Epithelial cell of proximal tubule (primary cell): ENCODE measurements around the gene RAD51B. TPM values are rescaled to one million over a fixed set of nuclear protein-coding genes. Genes with fewer than 3 reads are reported as not detected.

Experiments used
- DNase-seq: peaks from one replicate; pipeline ENCODE4 v3.0.0-alpha.2; 2011; ENCODE audit warnings: low read depth
- H3K4me3 ChIP-seq: 2 replicates; pipeline ENCODE4 v1.5.1; 2011; ENCODE audit warnings: low read depth, mild to moderate bottlenecking, low read length
- CTCF ChIP-seq: conservative IDR thresholded peaks from 2 replicates; pipeline ENCODE4 v1.5.1; 2012; ENCODE audit warnings: low read depth, mild to moderate bottlenecking, low read length
- total RNA-seq: library from RNA; depleted of rRNA; stranded (reverse); fragments of >200 nt; gene quantifications from 2 replicates; pipeline ENCODE4 v1.2.3, GENCODE V29; 2015

Gene RAD51B
- total RNA-seq, 1 donor from 2014 or later, result 6.3 TPM

- no peak for TF ChIP-seq CTCF
- H3K4me3 ChIP-seq, result no peak overlapping the region
- no peak for DNase-seq
Observed at GRCh38 chr14:68510201-68511128, 690.9 kb downstream of the RAD51B start.

GRCh38 chr14:68511129-68512047, 691.8 kb downstream of the RAD51B start:
- H3K4me3 ChIP-seq, result no peak overlapping the region
- no peak for DNase-seq
- TF ChIP-seq CTCF, result no peak

GRCh38 chr14:68512088-68512487, 692.5 kb downstream of the RAD51B start:
- DNase-seq, result no peak
- no peak overlapping the region for H3K4me3 ChIP-seq
- TF ChIP-seq CTCF, result no peak

GRCh38 chr14:68513137-68513536, 693.6 kb downstream of the RAD51B start:
- DNase-seq, result no peak
- TF ChIP-seq CTCF, result no peak
- no peak overlapping the region for H3K4me3 ChIP-seq

- DNase-seq, result no peak
- no peak overlapping the region for H3K4me3 ChIP-seq
- TF ChIP-seq CTCF, result no peak
Observed at GRCh38 chr14:68513838-68514607, 694.4 kb downstream of the RAD51B start.

GRCh38 chr14:68514608-68515194, 695.1 kb downstream of the RAD51B start:
- TF ChIP-seq CTCF, result no peak
- H3K4me3 ChIP-seq, result no peak overlapping the region
- DNase-seq, result no peak
